Naive thymus-derived CD8-positive, alpha-beta T cell (primary cell): Measurements from ENCODE around the gene TCF3. TPM values are rescaled to one million over a fixed set of nuclear protein-coding genes. Genes with fewer than 3 reads are reported as not detected.

Experiments used
- ATAC-seq, 2 donors: fragments of 150-1000 bp; cut with Tn5 transposase in 1 of 2; sonication (Bioruptor Pico), chemical (Tn5 transposase) in 1 of 2; 1 replicate in 1 of 2; 2 replicates in 1 of 2; pipeline ENCODE4 v1.10.0; 2021; ENCODE audit warnings: mild to moderate bottlenecking in 2 of 2, moderate library complexity in 2 of 2
- POLR2A ChIA-PET: fragments of 350-600 bp; sonication (Branson Sonifier 250); formaldehyde crosslinking; loops from one replicate; lab custom pipeline; 2021; ENCODE audit warnings: antibody characterized with exemption; lab: Charles Lee
- DNase-seq, 10 donors: peaks; one replicate each; pipeline versions ENCODE4 v3.0.0 to v3.0.0-alpha.2; 2020 to 2022
- H3K27ac Mint-ChIP-seq, 10 donors: one replicate each; pipeline ENCODE4 v1.8.0; 2020 to 2022; ENCODE audit warnings: mild to moderate bottlenecking in 10 of 10, mixed read lengths in 10 of 10, moderate library complexity in 4 of 10, inconsistent platforms in 1 of 10
- H3K27me3 Mint-ChIP-seq, 5 donors: one replicate each; pipeline ENCODE4 v1.8.0; 2021 to 2022; ENCODE audit warnings: mixed read lengths in 5 of 5
- H3K36me3 Mint-ChIP-seq, 3 donors: one replicate each; pipeline ENCODE4 v1.8.0; 2020 to 2022; ENCODE audit warnings: mixed read lengths in 3 of 3, mild to moderate bottlenecking in 2 of 3, inconsistent platforms in 1 of 3
- H3K4me1 Mint-ChIP-seq, 4 donors: one replicate each; pipeline ENCODE4 v1.8.0; 2021 to 2022; ENCODE audit warnings: mixed read lengths in 4 of 4
- H3K4me3 Mint-ChIP-seq, 10 donors: one replicate each; pipeline ENCODE4 v1.8.0; 2020 to 2022; ENCODE audit warnings: mild to moderate bottlenecking in 10 of 10, mixed read lengths in 10 of 10, moderate library complexity in 6 of 10, inconsistent platforms in 1 of 10
- H3K9me3 Mint-ChIP-seq, 9 donors: one replicate each; pipeline ENCODE4 v1.8.0; 2020 to 2022; ENCODE audit warnings: mixed read lengths in 9 of 9, mild to moderate bottlenecking in 3 of 9, inconsistent platforms in 1 of 9, moderate library complexity in 1 of 9
- polyA plus RNA-seq, 3 donors: library from polyadenylated mRNA; unstranded; fragments of 300-500 nt; fragmentation: Illumina TruSeq; gene quantifications; one replicate each; pipeline ENCODE4 v1.2.3, GENCODE V29; 2021
- total RNA-seq, 8 experiments: library from RNA in 2 of 8; stranded (reverse) in 2 of 8; gene quantifications; one replicate each; pipeline ENCODE4 v1.2.3 and lab custom pipeline; 2021 to 2026

The TCF3 gene
- total and polyA plus RNA-seq, 5 experiments from 2014 or later = 7.8 to 102 (median 33.0) TPM

GRCh38 chr19:1593501-1593772 lies 59.0 kb downstream of the TCF3 start:
- no peak for DNase-seq
- POLR2A ChIA-PET = interaction anchor here (0.7 to 4.4 kb wide), 10 partner anchors 9 to 324 kb away, joined by 3 to 52 read pairs (median 4); partner anchors contain the start of genes CIRBP, REEP6, TCF3 and UQCR11
- Mint-ChIP-seq H3K36me3 (peaks cover 0 to 28% (median 11%) of the 10 kb centered on the region in 3 donors), H3K27me3 (no peaks in the 10 kb centered on the region), H3K4me1 (peaks cover 11 to 29% (median 19%) of the 10 kb centered on the region in 4 donors), H3K4me3 (peak overlapping the region; percentile 83 to 93 (median 88)), H3K27ac (peak overlapping the region; percentile 25 to 92 (median 82)), H3K9me3 (no peaks in the 10 kb centered on the region)
- ATAC-seq = no peak

GRCh38 chr19:1592755-1593500 lies 59.5 kb downstream of the TCF3 start, which contains the start of gene MBD3:
TSS of gene MBD3 (minus strand) at chr19:1592865. CDS start at chr19:1592631, 234 bp downstream.
- Mint-ChIP-seq H3K36me3 (peaks cover 0 to 24% (median 8%) of the 10 kb centered on the region in 3 donors), H3K9me3 (no peaks in the 10 kb centered on the region), H3K27ac (peak within 1 kb of the TSS; percentile 78 to 96 (median 93)), H3K4me1 (peaks cover 11 to 29% (median 20%) of the 10 kb centered on the region in 4 donors), H3K4me3 (peak within 1 kb of the TSS; percentile 85 to 93 (median 88)), H3K27me3 (no peaks in the 10 kb centered on the region)
- POLR2A ChIA-PET = interaction anchor here (0.7 to 4.4 kb wide), 12 partner anchors 9 to 324 kb away, joined by 3 to 52 read pairs (median 3); partner anchors contain the start of genes CIRBP, REEP6, TCF3 and UQCR11
- DNase-seq (peak; percentile 81 to 93 (median 86)), ATAC-seq (peak; percentile 78 to 79)

- ATAC-seq (peak; percentile 82 to 85), DNase-seq (peak; percentile 73 to 90 (median 83))
- no peaks in the 10 kb centered on the region for H3K9me3 Mint-ChIP-seq
- POLR2A ChIA-PET = interaction anchor here (0.6 to 4.4 kb wide), 11 partner anchors 10 to 530 kb away, joined by 3 to 52 read pairs (median 4); partner anchors contain the start of genes TCF3 and UQCR11
- peak overlapping the region; percentile 76 to 95 (median 93) for H3K27ac Mint-ChIP-seq
- no peaks in the 10 kb centered on the region for H3K27me3 Mint-ChIP-seq
- peaks cover 0 to 16% (median 2%) of the 10 kb centered on the region in 3 donors for H3K36me3 Mint-ChIP-seq
- peak overlapping the region; percentile 85 to 93 (median 88) for H3K4me3 Mint-ChIP-seq
- peaks cover 11 to 31% (median 22%) of the 10 kb centered on the region in 4 donors for H3K4me1 Mint-ChIP-seq
Observed at GRCh38 chr19:1592024-1592754, 60.2 kb downstream of the TCF3 start.

- Mint-ChIP-seq H3K4me3 (peak overlapping the region; percentile 85 to 93 (median 88)), H3K4me1 (peaks cover 11 to 31% (median 22%) of the 10 kb centered on the region in 4 donors), H3K27me3 (no peaks in the 10 kb centered on the region), H3K9me3 (no peaks in the 10 kb centered on the region), H3K36me3 (peaks cover 0 to 11% (median 2%) of the 10 kb centered on the region in 3 donors), H3K27ac (peak overlapping the region; percentile 76 to 95 (median 93))
- peak in 2 of 10 donors; percentile 20 to 29 for DNase-seq
- peak in 1 of 2 donors; percentile 10 for ATAC-seq
- POLR2A ChIA-PET = interaction anchor here (0.5 to 4.4 kb wide), 8 partner anchors 13 to 1585 kb away, joined by 4 to 37 read pairs (median 4); partner anchors contain the start of genes TCF3 and UQCR11
Observed at GRCh38 chr19:1591421-1592023, 60.9 kb downstream of the TCF3 start.

- POLR2A ChIA-PET = interaction anchor here (0.5 to 4.4 kb wide), 7 partner anchors 12 to 1585 kb away, joined by 3 to 37 read pairs (median 4); partner anchors contain the start of genes TCF3 and UQCR11
- Mint-ChIP-seq H3K9me3 (no peaks in the 10 kb centered on the region), H3K4me3 (peak overlapping the region; percentile 85 to 93 (median 88)), H3K36me3 (peaks cover 0 to 6% (median 1%) of the 10 kb centered on the region in 3 donors), H3K27ac (peak overlapping the region; percentile 76 to 95 (median 93)), H3K4me1 (peaks cover 11 to 35% (median 24%) of the 10 kb centered on the region in 4 donors), H3K27me3 (no peaks in the 10 kb centered on the region)
- ATAC-seq (peak; percentile 16 to 29), DNase-seq (peak in 2 of 10 donors; percentile 32 to 36)
Observed at GRCh38 chr19:1590641-1591397, 61.6 kb downstream of the TCF3 start.

GRCh38 chr19:1587872-1588271 lies 64.5 kb downstream of the TCF3 start:
- POLR2A ChIA-PET = interaction anchor here (0.7 kb wide), 2 partner anchors 17 to 795 kb away, joined by 4 to 9 read pairs; no protein-coding TSS in a partner anchor
- Mint-ChIP-seq H3K27ac (peak overlapping the region in 4 of 10 donors; percentile 52 to 84 (median 56)), H3K27me3 (no peaks in the 10 kb centered on the region), H3K36me3 (peaks cover 0 to 20% (median 0%) of the 10 kb centered on the region in 3 donors), H3K9me3 (no peaks in the 10 kb centered on the region), H3K4me1 (peaks cover 9 to 39% (median 22%) of the 10 kb centered on the region in 4 donors), H3K4me3 (no peak overlapping the region)
- no peak for DNase-seq
- ATAC-seq = no peak

GRCh38 chr19:1585243-1585580 lies 67.2 kb downstream of the TCF3 start:
- no peak overlapping the region for H3K4me3 Mint-ChIP-seq
- H3K27ac Mint-ChIP-seq = no peak overlapping the region
- POLR2A ChIA-PET = no interaction called here
- H3K9me3 Mint-ChIP-seq = no peaks in the 10 kb centered on the region
- no peak for ATAC-seq
- H3K36me3 Mint-ChIP-seq = peaks cover 0 to 46% (median 3%) of the 10 kb centered on the region in 3 donors
- no peak for DNase-seq
- H3K4me1 Mint-ChIP-seq = peaks cover 1 to 22% (median 9%) of the 10 kb centered on the region in 4 donors
- no peaks in the 10 kb centered on the region for H3K27me3 Mint-ChIP-seq

- Mint-ChIP-seq H3K27me3 (no peaks in the 10 kb centered on the region), H3K36me3 (peaks cover 0 to 51% (median 3%) of the 10 kb centered on the region in 3 donors), H3K4me3 (no peak overlapping the region), H3K9me3 (no peaks in the 10 kb centered on the region), H3K4me1 (peaks cover 0 to 18% (median 7%) of the 10 kb centered on the region in 4 donors), H3K27ac (no peak overlapping the region)
- no peak for DNase-seq
- POLR2A ChIA-PET = no interaction called here
- ATAC-seq = no peak
Observed at GRCh38 chr19:1584500-1585242, 67.7 kb downstream of the TCF3 start.

GRCh38 chr19:1582201-1582600 lies 70.2 kb downstream of the TCF3 start:
- Mint-ChIP-seq H3K27me3 (no peaks in the 10 kb centered on the region), H3K9me3 (no peaks in the 10 kb centered on the region), H3K36me3 (peaks cover 0 to 58% (median 3%) of the 10 kb centered on the region in 3 donors), H3K27ac (peak overlapping the region in 1 of 10 donors; percentile 51), H3K4me3 (no peak overlapping the region), H3K4me1 (peaks cover 0 to 13% (median 2%) of the 10 kb centered on the region in 4 donors)
- POLR2A ChIA-PET = interaction anchor here (0.7 kb wide), 1 partner anchor 104 kb away, joined by 4 read pairs; no protein-coding TSS in a partner anchor
- no peak for DNase-seq
- ATAC-seq = no peak

- no peak for ATAC-seq
- POLR2A ChIA-PET = interaction anchor here (0.8 kb wide), 1 partner anchor 12 kb away, joined by 3 read pairs; the partner anchor contains the start of gene MBD3
- peak overlapping the region in 1 of 10 donors; percentile 40 for H3K27ac Mint-ChIP-seq
- H3K27me3 Mint-ChIP-seq = no peaks in the 10 kb centered on the region
- DNase-seq = no peak
- H3K36me3 Mint-ChIP-seq = peaks cover 0 to 63% (median 3%) of the 10 kb centered on the region in 3 donors
- no peak overlapping the region for H3K4me3 Mint-ChIP-seq
- peaks cover 0 to 9% (median 1%) of the 10 kb centered on the region in 4 donors for H3K4me1 Mint-ChIP-seq
- H3K9me3 Mint-ChIP-seq = no peaks in the 10 kb centered on the region
Observed at GRCh38 chr19:1580957-1581356, 71.5 kb downstream of the TCF3 start.

- DNase-seq = no peak
- POLR2A ChIA-PET = no interaction called here
- no peaks in the 10 kb centered on the region for H3K27me3 Mint-ChIP-seq
- ATAC-seq = no peak
- peak overlapping the region in 1 of 10 donors; percentile 40 for H3K27ac Mint-ChIP-seq
- H3K4me3 Mint-ChIP-seq = no peak overlapping the region
- H3K9me3 Mint-ChIP-seq = no peaks in the 10 kb centered on the region
- H3K36me3 Mint-ChIP-seq = peaks cover 0 to 63% (median 3%) of the 10 kb centered on the region in 3 donors
- peaks cover 0 to 6% (median 2%) of the 10 kb centered on the region in 4 donors for H3K4me1 Mint-ChIP-seq
Observed at GRCh38 chr19:1580382-1580781, 72.0 kb downstream of the TCF3 start.
